H1 (cell line): ENCODE data around the gene LRRC32. TPM values are rescaled to one million over a fixed set of nuclear protein-coding genes. Genes with fewer than 3 reads are reported as not detected.
A peak's percentile ranks its signal among the peaks of the same experiment; 100 is the strongest.

Experiments
- CTCF ChIA-PET: fragments of 300-600 bp; sonication (Branson Sonifier 250); formaldehyde crosslinking; loops from one replicate; lab custom pipeline; 2021; ENCODE audit not compliant: partially characterized antibody; lab: Charles Lee
- POLR2A ChIA-PET: fragments of 300-600 bp; sonication (Branson Sonifier 250); formaldehyde crosslinking; loops from one replicate; lab custom pipeline; 2021; ENCODE audit warnings: inconsistent platforms; ENCODE audit not compliant: partially characterized antibody; lab: Charles Lee
- DNase-seq, 2 experiments: peaks; one replicate each; pipeline versions ENCODE4 v3.0.0 to v3.0.0-alpha.2; 2010 to 2022; ENCODE audit warnings: low spot score in 2 of 2, low read depth in 1 of 2, mixed read lengths in 1 of 2
- FAIRE-seq: peaks from 2 replicates; lab custom pipeline; 2011; peaks lifted over from hg19 to GRCh38; lab: Jason Lieb, UNC
- H2AFZ ChIP-seq: 2 replicates; pipeline ENCODE4 v1.8.1; 2012; ENCODE audit warnings: low read length, inconsistent platforms
- H2AK5ac ChIP-seq: 2 replicates; pipeline ENCODE4 v1.6.1; 2013; ENCODE audit warnings: low read depth, low read length
- H2BK120ac ChIP-seq: replicated peaks from 2 replicates; pipeline ENCODE3; 2013; ENCODE audit warnings: low read depth, low read length, inconsistent platforms
- H2BK12ac ChIP-seq: 2 replicates; pipeline ENCODE4 v1.6.1; 2013; ENCODE audit warnings: low read depth, low read length
- H2BK15ac ChIP-seq: 2 replicates; pipeline ENCODE4 v1.6.1; 2013; ENCODE audit warnings: low read length
- H2BK20ac ChIP-seq: 2 replicates; pipeline ENCODE4 v1.6.1; 2013; ENCODE audit warnings: low read length
- H2BK5ac ChIP-seq: 2 replicates; pipeline ENCODE4 v1.6.1; 2013; ENCODE audit warnings: low read depth, low read length
- H3K14ac ChIP-seq: 2 replicates; pipeline ENCODE4 v1.6.1; 2013; ENCODE audit warnings: inconsistent platforms; ENCODE audit not compliant: insufficient read length
- H3K18ac ChIP-seq: 2 replicates; pipeline ENCODE4 v1.6.1; 2013; ENCODE audit warnings: low read length; ENCODE audit errors: extremely low read depth
- H3K23ac ChIP-seq: 2 replicates; pipeline ENCODE4 v1.6.1; 2013; ENCODE audit warnings: inconsistent platforms; ENCODE audit not compliant: insufficient read length
- H3K23me2 ChIP-seq: 2 replicates; pipeline ENCODE4 v1.6.1; 2013; ENCODE audit warnings: low read depth, low read length
- H3K27ac ChIP-seq: 2 replicates; pipeline ENCODE4 v1.6.1; 2011; ENCODE audit warnings: low read depth, low read length, inconsistent platforms
- H3K27me3 ChIP-seq, 4 experiments: replicated peaks in 1 of 4; 1 replicate in 1 of 4; 2 replicates in 3 of 4; pipeline versions ENCODE4 v1.6.1 to v1.8.1; 2011 to 2013; ENCODE audit warnings: low read length in 3 of 4, mild to moderate bottlenecking in 3 of 4, inconsistent platforms in 2 of 4, mixed read lengths in 2 of 4, moderate library complexity in 1 of 4; ENCODE audit not compliant: control insufficient read depth in 3 of 4, insufficient read depth in 3 of 4; ENCODE audit errors: extremely low read depth in 1 of 4
- H3K36me3 ChIP-seq, 4 experiments: 2 replicates each; pipeline versions ENCODE4 v1.6.1 to v1.8.1; 2011 to 2013; ENCODE audit warnings: mild to moderate bottlenecking in 4 of 4, low read length in 3 of 4, moderate library complexity in 2 of 4, control low read depth in 1 of 4, inconsistent platforms in 1 of 4; ENCODE audit not compliant: insufficient read depth in 4 of 4, control insufficient read depth in 2 of 4
- H3K4ac ChIP-seq: replicated peaks from 2 replicates; pipeline ENCODE3; 2013; ENCODE audit warnings: low read length, low read depth, mixed read lengths, inconsistent platforms; ENCODE audit not compliant: insufficient read length
- H3K4me1 ChIP-seq, 4 experiments: replicated peaks in 1 of 4; 1 replicate in 1 of 4; 2 replicates in 3 of 4; pipeline versions ENCODE4 v1.6.1 to v1.8.1; 2011 to 2013; ENCODE audit warnings: low read length in 3 of 4, inconsistent platforms in 2 of 4, mixed read lengths in 1 of 4; ENCODE audit not compliant: insufficient read depth in 4 of 4, control insufficient read depth in 3 of 4
- H3K4me2 ChIP-seq, 2 experiments: 2 replicates each; pipeline versions ENCODE4 v1.6.1 to v1.8.1; 2011 to 2013; ENCODE audit warnings: low read depth in 2 of 2, low read length in 2 of 2, control low read depth in 1 of 2, inconsistent platforms in 1 of 2, mild to moderate bottlenecking in 1 of 2; ENCODE audit not compliant: insufficient read depth in 1 of 2
- H3K4me3 ChIP-seq, 4 experiments: fragments of 200-600, 300-600 bp in 1 of 4; sonication (generic), shearing (Covaris generic), sonication (Bioruptor Twin) in 1 of 4; 2 replicates each; pipeline versions ENCODE4 v1.5.1 to v1.8.1; 2011 to 2016; ENCODE audit warnings: low read length in 4 of 4, low read depth in 3 of 4, control low read depth in 2 of 4, inconsistent platforms in 2 of 4, mild to moderate bottlenecking in 2 of 4, mixed read lengths in 1 of 4, moderate library complexity in 1 of 4; ENCODE audit not compliant: insufficient read depth in 2 of 4; ENCODE audit errors: extremely low read depth in 1 of 4
- H3K56ac ChIP-seq: replicated peaks from 2 replicates; pipeline ENCODE3; 2013; ENCODE audit warnings: low read depth, mild to moderate bottlenecking, mixed read lengths, low read length, inconsistent platforms; ENCODE audit not compliant: insufficient read length
- H3K79me1 ChIP-seq: 2 replicates; pipeline ENCODE4 v1.6.1; 2013; ENCODE audit warnings: low read depth, low read length, control low read depth
- H3K79me2 ChIP-seq, 2 experiments: 2 replicates each; pipeline versions ENCODE4 v1.6.1 to v1.8.1; 2012 to 2013; ENCODE audit warnings: low read length in 2 of 2, mild to moderate bottlenecking in 2 of 2, inconsistent platforms in 1 of 2; ENCODE audit not compliant: insufficient read depth in 2 of 2, control insufficient read depth in 1 of 2
- H3K9ac ChIP-seq, 4 experiments: replicated peaks in 1 of 4; 1 replicate in 1 of 4; 2 replicates in 3 of 4; pipeline versions ENCODE4 v1.6.1 to v1.8.1; 2011 to 2013; ENCODE audit warnings: low read depth in 3 of 4, low read length in 3 of 4, control low read depth in 2 of 4, mild to moderate bottlenecking in 2 of 4, moderate library complexity in 2 of 4, inconsistent platforms in 1 of 4; ENCODE audit errors: extremely low read depth in 1 of 4
- H3K9me3 ChIP-seq, 2 experiments: 2 replicates each; pipeline versions ENCODE4 v1.6.1 to v1.8.1; 2012 to 2013; ENCODE audit warnings: mild to moderate bottlenecking in 2 of 2, moderate library complexity in 2 of 2, control low read depth in 1 of 2, inconsistent platforms in 1 of 2, low read depth in 1 of 2, low read length in 1 of 2, mixed read lengths in 1 of 2; ENCODE audit not compliant: insufficient read depth in 2 of 2
- H4K20me1 ChIP-seq, 2 experiments: replicated peaks in 1 of 2; 2 replicates each; pipeline versions ENCODE3 to v1.8.1; 2011 to 2013; ENCODE audit warnings: inconsistent platforms in 2 of 2, low read length in 2 of 2, mild to moderate bottlenecking in 1 of 2; ENCODE audit not compliant: insufficient read depth in 2 of 2, control insufficient read depth in 1 of 2
- H4K5ac ChIP-seq: 2 replicates; pipeline ENCODE4 v1.6.1; 2013; ENCODE audit warnings: low read length, low read depth, mixed read lengths, inconsistent platforms; ENCODE audit not compliant: insufficient read length
- H4K8ac ChIP-seq: 2 replicates; pipeline ENCODE4 v1.8.0; 2013; ENCODE audit warnings: mild to moderate bottlenecking, moderate library complexity, low read length, inconsistent platforms; ENCODE audit not compliant: insufficient read depth; ENCODE audit errors: extremely low read depth
- H4K91ac ChIP-seq: replicated peaks from 2 replicates; pipeline ENCODE3; 2013; ENCODE audit warnings: low read length, mixed read lengths, inconsistent platforms; ENCODE audit not compliant: insufficient read length
- ATF3 ChIP-seq: IDR thresholded peaks from 2 replicates; pipeline ENCODE4 v1.6.1; 2011; ENCODE audit warnings: low read depth, mild to moderate bottlenecking, low read length; ENCODE audit not compliant: insufficient read depth
- CTCF ChIP-seq, 3 experiments: IDR thresholded peaks; 1 replicate in 2 of 3; 2 replicates in 1 of 3; pipeline versions ENCODE4 v1.5.1 to v1.6.1; 2011; ENCODE audit warnings: low read length in 3 of 3, mild to moderate bottlenecking in 3 of 3, inconsistent platforms in 2 of 3, low read depth in 1 of 3, moderate library complexity in 1 of 3; ENCODE audit not compliant: insufficient read depth in 1 of 3; ENCODE audit errors: control extremely low read depth in 1 of 3
- TBP ChIP-seq: IDR thresholded peaks from 2 replicates; pipeline ENCODE4 v1.6.1; 2011; ENCODE audit warnings: low read depth, low read length, improper control_type of control experiment
- WGBS, 2 experiments: shearing (Covaris generic) in 1 of 2; methylation state at CpG; one replicate each; pipeline versions ENCODE4 v1.1.6 to v1.1.7; 2013 to 2015; ENCODE audit warnings: low lambda C conversion rate in 2 of 2, mixed read lengths in 2 of 2, inconsistent platforms in 1 of 2, low coverage in 1 of 2, missing lambda C conversion rate in 1 of 2; ENCODE audit not compliant: insufficient replicate concordance in 2 of 2, insufficient coverage in 1 of 2, insufficient read length in 1 of 2; ENCODE audit errors: extremely low coverage in 1 of 2, missing lambda C conversion rate in 1 of 2; 5-methylcytosine and 5-hydroxymethylcytosine counted together
- polyA plus RNA-seq, 7 experiments: library from polyadenylated mRNA; depleted of rRNA in 3 of 7; stranded (reverse) in 5 of 7; unstranded in 2 of 7; fragments of >200 nt in 5 of 7; fragments of 200-250 nt in 2 of 7; gene quantifications; 1 replicate in 5 of 7; 2 replicates in 1 of 7; 4 replicates in 1 of 7; pipeline versions ENCODE4 v1.2.1 to v1.2.3, GENCODE V29; 2011 to 2013; ENCODE audit warnings: missing spikeins in 2 of 7, mixed read lengths in 2 of 7
- total RNA-seq: library from RNA; stranded (reverse); fragmentation: NEBNext Ultra II Directional; extraction: Animal tissue kit (Norgen Biotek cat#: 25700); gene quantifications from 2 replicates; pipeline ENCODE4 v1.2.1, GENCODE V29; 2021

The LRRC32 gene
- total and polyA plus RNA-seq, 2 of the 8 experiments (the other 6 are each of a cell fraction or from before 2014, with no cell fraction given) = 0.99 to 1.9 TPM

- Histone ChIP-seq H2BK5ac (no peak overlapping the region), H2AK5ac (no peak overlapping the region), H2AFZ (no peak overlapping the region), H3K9me3 (peaks cover 0 to 4% of the 10 kb centered on the region in 2 experiments; a peak in 2 of 4 replicates), H3K18ac (no peak overlapping the region), H3K4me2 (no peak overlapping the region), H2BK20ac (peak overlapping the region; percentile 93; the same call in 1 of the 2 replicates), H3K56ac (no peak overlapping the region), H3K27me3 (no peaks in the 10 kb centered on the region), H3K23me2 (peaks cover 7% of the 10 kb centered on the region; the same call in 1 of the 2 replicates), H3K79me1 (no peaks in the 10 kb centered on the region), H3K27ac (no peak overlapping the region), H4K5ac (no peak overlapping the region), H3K23ac (no peak overlapping the region), H3K36me3 (no peaks in the 10 kb centered on the region), H3K79me2 (no peaks in the 10 kb centered on the region), H2BK120ac (no peak overlapping the region), H3K9ac (no peak overlapping the region), H2BK12ac (no peak overlapping the region; the same call in 1 of the 2 replicates), H4K91ac (peak overlapping the region; percentile 35), H4K20me1 (no peaks in the 10 kb centered on the region), H3K4ac (peak overlapping the region; percentile 35), H3K4me3 (no peak overlapping the region), H2BK15ac (no peak overlapping the region), H3K14ac (no peak overlapping the region), H3K4me1 (peaks cover 0 to 6% (median 2%) of the 10 kb centered on the region in 4 experiments; a peak in 2 of 7 replicates), H4K8ac (no peak overlapping the region)
- TF ChIP-seq ATF3 = no peak
- TF ChIP-seq CTCF (IDR thresholded peaks at IDR 0.05; ENCODE audit: control extremely low read depth in 1 of 3, insufficient read depth in 1 of 3, low read depth in 1 of 3, low read length in 3 of 3) = no peak
- TF ChIP-seq TBP = no peak
- ChIA-PET CTCF (interaction anchor here (0.5 to 2.9 kb wide), 5 partner anchors 11 to 245 kb away, joined by 3 to 16 read pairs (median 5); no protein-coding TSS in a partner anchor), POLR2A (interaction anchor here (0.6 kb wide), 1 partner anchor 20 kb away, joined by 3 read pairs; no protein-coding TSS in a partner anchor)
- WGBS, 2 experiments = 88% methylated on average over 8 of the region's 8 CpGs; no CpG with 5 or more reads in 1 of the 2 experiments
- DNase-seq = no peak
- no peak for FAIRE-seq
Observed at GRCh38 chr11:76708972-76709660, 38.6 kb upstream of the LRRC32 start.
